GM18498 (cell line): Measurements from ENCODE around the gene KCNQ1.

Source experiments
- ATAC-seq: cut with Tn5 transposase; IDR thresholded peaks from one replicate; pipeline ENCODE4 v1.9.1; 2021; ENCODE audit warnings: mild to moderate bottlenecking, moderate library complexity; ENCODE audit not compliant: unreplicated experiment

KCNQ1 gene

DNA sequence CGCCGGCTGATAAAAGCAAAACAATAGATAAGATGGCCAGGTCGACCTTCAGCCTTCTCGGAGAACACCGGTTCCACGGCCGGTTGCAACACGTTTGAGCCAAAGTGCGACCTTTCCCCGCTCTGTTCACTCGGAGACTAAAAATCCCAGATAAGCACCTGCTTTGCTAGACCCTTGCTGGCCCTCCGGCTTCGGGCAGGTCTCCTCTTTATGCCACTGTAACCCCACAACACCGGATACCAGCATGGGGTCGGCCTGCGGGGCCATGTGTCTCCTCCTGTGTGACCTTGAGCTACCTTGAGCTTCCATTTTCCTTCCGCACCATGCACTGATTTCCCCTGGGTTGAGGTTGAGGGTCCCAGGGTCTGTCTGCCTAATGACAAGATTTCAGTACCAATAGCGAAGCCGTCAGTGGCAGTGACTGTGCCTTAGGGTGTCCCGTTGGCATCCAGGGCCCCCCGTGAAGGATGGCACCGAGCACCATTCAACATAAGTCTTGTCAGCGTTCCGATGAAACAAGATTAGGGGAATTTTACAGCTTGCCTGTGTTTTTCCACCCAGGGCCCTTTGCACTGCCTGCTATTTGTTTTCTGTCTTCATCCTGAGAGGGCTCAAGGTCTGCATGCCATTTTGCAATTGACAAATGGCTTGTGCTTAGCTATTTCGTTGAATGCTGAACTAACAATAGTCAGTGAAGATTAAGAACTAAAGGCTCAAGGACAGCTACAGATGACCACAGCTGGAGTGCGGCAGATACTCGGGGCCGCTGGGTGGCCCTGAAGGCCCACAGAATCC is 118.6 kb downstream of the KCNQ1 start:
- no peak for ATAC-seq

DNA sequence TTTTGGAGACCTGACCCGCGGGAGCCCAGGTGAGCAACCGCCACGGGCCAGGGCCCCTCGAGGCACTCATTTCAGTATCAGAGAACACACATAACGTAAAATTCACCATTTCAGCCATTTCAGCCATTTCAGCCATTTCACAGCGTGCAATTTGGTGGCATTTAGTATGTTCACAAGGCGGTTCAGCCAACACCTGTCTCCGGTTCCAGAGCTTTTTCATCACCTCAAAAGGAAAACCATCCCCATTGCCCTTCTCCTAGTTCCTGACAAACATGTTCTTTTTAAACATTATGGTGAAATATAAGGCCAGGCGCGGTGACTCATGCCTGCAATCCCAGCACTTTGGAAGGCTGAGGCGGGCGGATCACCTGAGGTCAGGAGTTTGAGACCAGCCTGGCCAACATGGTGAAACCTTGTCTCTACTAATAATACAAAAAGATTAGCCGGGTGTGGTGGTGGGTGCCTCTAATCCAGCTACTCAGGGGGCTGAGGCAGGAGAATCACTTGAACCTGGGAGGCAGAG is 119.3 kb downstream of the KCNQ1 start:
- ATAC-seq: no peak

GRCh38 chr11:2564588-2565425 is 120.0 kb downstream of the KCNQ1 start:
- no peak for ATAC-seq

GRCh38 chr11:2565447-2566222 is 120.8 kb downstream of the KCNQ1 start:
- no peak for ATAC-seq

DNA sequence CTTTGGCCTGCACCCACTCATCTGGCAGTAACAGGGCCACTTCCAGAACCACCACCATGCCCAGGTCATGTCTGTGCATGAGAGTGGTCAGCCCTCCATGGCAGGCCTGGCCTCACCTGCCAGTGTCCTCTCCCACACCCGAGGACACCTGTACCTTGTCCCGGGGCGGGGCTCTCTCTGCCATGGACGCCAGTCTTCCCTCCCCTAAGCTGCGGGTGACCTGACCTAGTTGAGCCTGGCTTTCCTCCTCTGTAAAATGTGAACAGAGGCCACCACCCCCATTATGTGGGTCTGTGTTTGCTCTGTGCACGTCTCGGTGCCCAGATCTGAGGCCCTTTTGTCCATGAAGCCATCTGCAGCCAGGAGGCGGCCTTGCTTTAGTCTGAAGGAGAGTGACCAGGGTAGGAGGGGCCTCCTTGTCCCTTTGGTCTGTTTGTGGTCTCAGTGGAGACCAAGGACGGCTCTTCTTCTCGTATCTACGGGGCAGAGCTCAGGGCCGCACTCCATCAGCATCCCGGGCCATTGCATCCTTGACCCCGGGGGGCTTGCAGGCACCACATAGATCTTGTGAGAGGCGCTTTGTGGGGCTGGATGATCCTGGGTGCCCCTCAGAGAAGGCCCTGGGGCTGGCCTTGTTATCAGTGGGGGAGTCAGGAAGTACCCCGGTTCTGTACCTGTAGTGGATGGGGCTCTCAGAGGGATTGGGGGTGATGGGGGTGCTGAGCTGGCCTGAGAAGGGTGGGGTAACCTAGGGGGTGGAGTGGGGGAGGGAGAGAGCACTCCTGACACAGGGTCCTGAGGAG is 121.6 kb downstream of the KCNQ1 start:
- ATAC-seq: no peak

- ATAC-seq: no peak
Observed at GRCh38 chr11:2567026-2567671, 122.3 kb downstream of the KCNQ1 start.

DNA sequence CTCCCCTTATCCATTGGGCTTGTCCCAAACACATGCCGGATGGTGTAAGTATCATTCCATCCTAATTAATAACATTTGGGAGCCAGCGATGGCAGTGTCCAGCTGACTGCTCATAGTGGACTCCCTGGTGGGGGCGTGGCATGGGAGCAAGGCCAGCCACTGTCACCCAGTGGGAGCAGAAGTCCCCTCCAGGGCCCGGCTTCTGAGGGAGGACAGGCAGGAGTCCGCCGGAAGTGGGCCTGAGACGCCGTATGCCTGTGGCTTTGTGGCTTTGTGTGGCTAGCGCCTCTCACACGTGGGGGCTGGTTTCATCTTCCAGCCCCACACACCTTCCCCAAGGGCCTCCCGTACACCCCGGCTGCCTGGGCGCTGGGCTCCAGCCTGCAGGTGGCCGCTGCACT is 124.5 kb downstream of the KCNQ1 start:
- no peak for ATAC-seq

- ATAC-seq: no peak
Observed at GRCh38 chr11:2569731-2570210, 125.0 kb downstream of the KCNQ1 start.

DNA sequence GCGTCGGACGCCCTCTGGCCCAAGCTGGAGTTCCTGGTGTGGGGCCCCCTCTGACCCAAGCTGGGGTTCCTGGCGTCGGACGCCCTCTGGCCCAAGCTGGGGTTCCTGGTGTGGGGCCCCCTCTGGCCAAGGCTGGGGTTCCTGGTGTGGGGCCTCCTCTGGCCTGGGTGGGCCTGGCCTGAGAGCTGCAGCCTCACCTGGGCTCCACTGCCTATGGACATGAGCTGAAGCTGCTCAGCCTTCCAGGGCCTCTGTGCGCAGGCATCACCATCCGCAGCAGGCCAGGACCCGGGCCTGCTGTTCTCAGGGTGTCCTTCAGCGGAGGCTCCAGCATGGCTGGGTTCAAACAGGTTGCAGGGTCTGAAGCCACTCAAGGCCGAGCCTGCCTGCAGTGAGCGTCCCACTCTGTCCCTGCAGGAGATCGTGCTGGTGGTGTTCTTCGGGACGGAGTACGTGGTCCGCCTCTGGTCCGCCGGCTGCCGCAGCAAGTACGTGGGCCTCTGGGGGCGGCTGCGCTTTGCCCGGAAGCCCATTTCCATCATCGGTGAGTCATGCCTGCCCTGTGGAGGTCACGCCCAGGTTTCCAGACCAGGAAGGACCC is 125.5 kb downstream of the KCNQ1 start:
- no peak for ATAC-seq

DNA sequence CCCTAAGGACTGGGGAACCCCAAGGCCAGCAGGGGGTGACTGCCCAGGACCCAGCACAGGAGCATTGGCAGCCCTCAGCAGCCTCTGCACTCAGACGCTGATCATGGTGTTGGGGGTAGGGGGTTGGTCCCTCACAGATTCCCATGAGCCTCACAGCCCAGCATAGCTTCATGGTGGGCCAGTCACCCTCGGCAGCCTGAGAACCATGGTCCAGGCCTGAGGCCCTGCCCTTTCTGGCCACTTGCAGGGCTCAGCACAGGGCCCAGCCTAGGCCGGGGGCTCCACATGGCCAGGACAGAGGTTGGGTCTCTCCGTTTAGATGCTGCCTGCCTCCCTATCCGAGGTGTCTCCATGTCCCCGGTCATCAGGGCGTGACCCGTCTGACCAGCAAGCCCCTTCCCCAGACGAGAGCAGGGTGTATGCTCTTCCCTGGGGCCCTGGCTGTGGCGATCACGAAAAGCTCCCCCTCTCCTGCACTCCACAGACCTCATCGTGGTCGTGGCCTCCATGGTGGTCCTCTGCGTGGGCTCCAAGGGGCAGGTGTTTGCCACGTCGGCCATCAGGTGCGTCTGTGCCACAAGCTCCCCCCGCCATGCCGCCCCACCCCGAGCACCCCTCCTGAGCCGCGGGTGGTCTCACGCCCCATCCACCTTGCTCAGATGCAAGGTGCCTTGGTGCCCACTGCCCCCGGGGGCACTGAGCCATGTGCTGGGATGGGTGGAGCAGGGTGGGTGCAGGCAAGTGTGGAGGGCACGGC is 126.2 kb downstream of the KCNQ1 start:
- ATAC-seq: no peak

DNA sequence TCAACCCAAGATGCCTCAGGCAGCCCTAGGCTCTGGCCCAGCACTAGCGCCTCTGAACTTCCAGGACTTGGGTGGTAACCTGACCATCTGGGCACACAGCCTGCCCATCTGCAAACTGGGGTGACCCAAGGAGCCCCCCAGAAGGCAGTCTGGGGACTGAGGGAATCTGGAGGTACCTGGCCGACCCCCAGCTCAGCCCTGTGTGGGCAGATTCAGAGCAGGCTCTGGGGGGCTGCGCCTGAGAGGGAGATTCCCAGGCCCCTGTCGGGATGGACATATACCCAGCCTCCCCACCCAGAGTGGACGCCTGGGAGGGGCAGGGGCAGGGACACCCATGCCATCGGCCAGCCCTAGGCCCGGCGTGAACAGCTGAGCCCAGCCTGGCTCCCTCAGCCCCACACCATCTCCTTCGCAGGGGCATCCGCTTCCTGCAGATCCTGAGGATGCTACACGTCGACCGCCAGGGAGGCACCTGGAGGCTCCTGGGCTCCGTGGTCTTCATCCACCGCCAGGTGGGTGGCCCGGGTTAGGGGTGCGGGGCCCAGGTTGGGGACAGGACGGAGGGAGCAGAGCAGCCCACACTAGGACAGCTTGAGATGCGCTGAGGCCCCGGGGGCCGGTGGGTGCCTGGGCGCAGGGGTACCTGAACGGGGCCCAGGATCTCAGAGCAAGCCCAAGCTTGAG is 126.9 kb downstream of the KCNQ1 start:
- no peak for ATAC-seq

- no peak for ATAC-seq
Observed at GRCh38 chr11:2572491-2573239, 127.9 kb downstream of the KCNQ1 start.

- no peak for ATAC-seq
Observed at GRCh38 chr11:2573240-2574042, 128.6 kb downstream of the KCNQ1 start.

- no peak for ATAC-seq
Observed at GRCh38 chr11:2574043-2574552, 129.3 kb downstream of the KCNQ1 start.

GRCh38 chr11:2574553-2575535 is 130.0 kb downstream of the KCNQ1 start:
- no peak for ATAC-seq
